MM.1S (cell line): ENCODE results near the gene KIF5C.

Source experiments
- DNase-seq: peaks from one replicate; pipeline ENCODE4 v3.0.0-alpha.2; 2015
- H2AFZ ChIP-seq: fragments of 300-600 bp; sonication (generic); 2 replicates; pipeline ENCODE4 v1.6.0; 2016; ENCODE audit warnings: antibody characterized with exemption, low read length
- H3F3A ChIP-seq: fragments of 300-600 bp; sonication (generic); 2 replicates; pipeline ENCODE4 v1.6.1; 2016; ENCODE audit warnings: mild to moderate bottlenecking, antibody characterized with exemption, low read length, moderate library complexity, mixed read lengths; ENCODE audit not compliant: insufficient read depth
- H3K27ac ChIP-seq: fragments of 300-600 bp; sonication (generic); 2 replicates; pipeline ENCODE4 v1.5.1; 2016; ENCODE audit warnings: mild to moderate bottlenecking, low read length
- H3K27me3 ChIP-seq: fragments of 300-600 bp; sonication (generic); replicated peaks from 2 replicates; pipeline ENCODE4 v1.6.0; 2016; ENCODE audit warnings: low read length; ENCODE audit not compliant: insufficient read depth
- H3K36me3 ChIP-seq: fragments of 300-600 bp; sonication (generic); replicated peaks from 2 replicates; pipeline ENCODE4 v1.6.1; 2016; ENCODE audit warnings: mild to moderate bottlenecking, low read length, mixed read lengths; ENCODE audit not compliant: insufficient read depth
- H3K4me1 ChIP-seq: fragments of 300-600 bp; sonication (generic); 2 replicates; pipeline ENCODE4 v1.6.1; 2016; ENCODE audit warnings: low read length, mixed read lengths
- H3K4me2 ChIP-seq: fragments of 300-600 bp; sonication (generic); 2 replicates; pipeline ENCODE4 v1.6.0; 2016; ENCODE audit warnings: low read depth, low read length
- H3K4me3 ChIP-seq: fragments of 300-600 bp; sonication (generic); 2 replicates; pipeline ENCODE4 v1.5.1; 2016; ENCODE audit warnings: low read length, mixed read lengths
- H3K79me2 ChIP-seq: fragments of 300-600 bp; sonication (generic); 2 replicates; pipeline ENCODE4 v1.6.1; 2016; ENCODE audit warnings: mixed run types, low read length, mixed read lengths
- H3K9ac ChIP-seq: fragments of 300-600 bp; sonication (generic); 2 replicates; pipeline ENCODE4 v1.6.1; 2016; ENCODE audit warnings: low read length, mixed read lengths
- H3K9me2 ChIP-seq: fragments of 300-600 bp; sonication (generic); replicated peaks from 2 replicates; pipeline ENCODE4 v1.6.1; 2016; ENCODE audit warnings: mild to moderate bottlenecking, low read length, mixed read lengths; ENCODE audit not compliant: insufficient read depth
- H3K9me3 ChIP-seq: fragments of 300-600 bp; sonication (generic); replicated peaks from 2 replicates; pipeline ENCODE4 v1.6.1; 2016; ENCODE audit warnings: mild to moderate bottlenecking, low read length, mixed read lengths; ENCODE audit not compliant: insufficient read depth
- H4K20me1 ChIP-seq: fragments of 300-600 bp; sonication (generic); 2 replicates; pipeline ENCODE4 v1.6.1; 2016; ENCODE audit warnings: mild to moderate bottlenecking, low read length, moderate library complexity, mixed read lengths; ENCODE audit not compliant: insufficient read depth
- CTCF ChIP-seq: fragments of 300-600 bp; sonication (generic); IDR thresholded peaks from 2 replicates; pipeline ENCODE4 v1.5.1; 2016; ENCODE audit warnings: antibody characterized with exemption, low read length, mixed read lengths
- EZH2 ChIP-seq: fragments of 300-600 bp; sonication (generic); optimal IDR thresholded peaks from 2 replicates; pipeline ENCODE3; 2017; ENCODE audit warnings: low read depth, mild to moderate bottlenecking, antibody characterized with exemption, low read length, mixed read lengths
- EZH2phosphoT487 ChIP-seq: fragments of 300-600 bp; sonication (generic); IDR thresholded peaks from 2 replicates; pipeline ENCODE4 v1.6.1; 2018; ENCODE audit warnings: antibody characterized with exemption, low read length

Gene KIF5C

GRCh38 chr2:149068996-149069888 lies 194.2 kb downstream of the KIF5C start:
- Histone ChIP-seq H3K27ac (no peak overlapping the region), H3K79me2 (no peaks in the 10 kb centered on the region), H3K36me3 (no peaks in the 10 kb centered on the region), H2AFZ (no peak overlapping the region), H3F3A (no peaks in the 10 kb centered on the region), H4K20me1 (no peaks in the 10 kb centered on the region), H3K27me3 (no peaks in the 10 kb centered on the region), H3K4me1 (no peaks in the 10 kb centered on the region), H3K9me2 (no peaks in the 10 kb centered on the region), H3K4me2 (no peak overlapping the region), H3K9me3 (no peaks in the 10 kb centered on the region), H3K9ac (no peak overlapping the region), H3K4me3 (no peak overlapping the region)
- DNase-seq: no peak
- TF ChIP-seq CTCF: no peak
- no peak for TF ChIP-seq EZH2phosphoT487
- no peak for TF ChIP-seq EZH2

GRCh38 chr2:149070681-149071320 lies 195.8 kb downstream of the KIF5C start:
- H4K20me1 ChIP-seq: no peaks in the 10 kb centered on the region
- H3K9me2 ChIP-seq: no peaks in the 10 kb centered on the region
- no peak for DNase-seq
- H2AFZ ChIP-seq: no peak overlapping the region
- H3K27ac ChIP-seq: no peak overlapping the region
- H3F3A ChIP-seq: no peaks in the 10 kb centered on the region
- no peaks in the 10 kb centered on the region for H3K9me3 ChIP-seq
- H3K4me1 ChIP-seq: no peaks in the 10 kb centered on the region
- no peak for TF ChIP-seq EZH2
- TF ChIP-seq CTCF: no peak
- no peaks in the 10 kb centered on the region for H3K79me2 ChIP-seq
- no peak overlapping the region for H3K4me2 ChIP-seq
- no peaks in the 10 kb centered on the region for H3K27me3 ChIP-seq
- H3K4me3 ChIP-seq: no peak overlapping the region
- H3K36me3 ChIP-seq: no peaks in the 10 kb centered on the region
- H3K9ac ChIP-seq: no peak overlapping the region

GRCh38 chr2:149075105-149075504 lies 200.1 kb downstream of the KIF5C start:
- no peak overlapping the region for H3K27ac ChIP-seq
- no peak overlapping the region for H3K9ac ChIP-seq
- H3K4me1 ChIP-seq: no peaks in the 10 kb centered on the region
- no peaks in the 10 kb centered on the region for H3K27me3 ChIP-seq
- no peak overlapping the region for H3K4me3 ChIP-seq
- H3K79me2 ChIP-seq: no peaks in the 10 kb centered on the region
- no peaks in the 10 kb centered on the region for H3K9me2 ChIP-seq
- no peaks in the 10 kb centered on the region for H3F3A ChIP-seq
- no peaks in the 10 kb centered on the region for H3K9me3 ChIP-seq
- H2AFZ ChIP-seq: no peak overlapping the region
- H4K20me1 ChIP-seq: no peaks in the 10 kb centered on the region
- H3K36me3 ChIP-seq: no peaks in the 10 kb centered on the region
- TF ChIP-seq EZH2phosphoT487 (no peak), CTCF (no peak), EZH2 (no peak)
- no peak overlapping the region for H3K4me2 ChIP-seq
- no peak for DNase-seq
